ENCODE results near the gene OSBP. TPM values are rescaled to one million over a fixed set of nuclear protein-coding genes. Genes with fewer than 3 reads are reported as not detected.

OSBP gene
- total and polyA plus RNA-seq, 4 donors = 12.0 to 41.9 (median 30.2) TPM

GRCh38 chr11:59611570-59612565, 3.7 kb downstream of the OSBP start:
- ATAC-seq (ENCODE audit: insufficient read depth, low FRiP score) (no peak), DNase-seq (no peak)
- H3K36me3 ChIP-seq (ENCODE audit: control insufficient read depth in 4 of 4, insufficient read depth in 4 of 4, low read length in 4 of 4) = peaks cover 15 to 33% (median 24%) of the 10 kb centered on the region in 4 donors
- no peak for TF ChIP-seq CTCF (IDR thresholded peaks at IDR 0.05; ENCODE audit: control extremely low read depth, extremely low read depth)
- 73 to 85% methylated on average over 6 of the region's 6 CpGs for WGBS, 2 donors
- peaks cover 5 to 33% (median 13%) of the 10 kb centered on the region in 5 donors for H3K4me1 ChIP-seq (ENCODE audit: control insufficient read depth in 5 of 5, insufficient read depth in 5 of 5, low read length in 5 of 5)
- H3K4me3 ChIP-seq = no peak overlapping the region
- H3K9ac ChIP-seq (ENCODE audit: insufficient read depth in 1 of 2, low read length in 2 of 2) = no peak overlapping the region
- H3K27ac ChIP-seq (ENCODE audit: low read depth in 1 of 2, low read length in 1 of 2) = peak overlapping the region; percentile 28 to 71
- no peaks in the 10 kb centered on the region for H3K9me3 ChIP-seq (ENCODE audit: control insufficient read depth in 4 of 4, insufficient read depth in 3 of 4, low read length in 3 of 4)
- H3K27me3 ChIP-seq (ENCODE audit: control insufficient read depth in 3 of 3, insufficient read depth in 3 of 3, low read length in 2 of 3) = no peaks in the 10 kb centered on the region

DNA sequence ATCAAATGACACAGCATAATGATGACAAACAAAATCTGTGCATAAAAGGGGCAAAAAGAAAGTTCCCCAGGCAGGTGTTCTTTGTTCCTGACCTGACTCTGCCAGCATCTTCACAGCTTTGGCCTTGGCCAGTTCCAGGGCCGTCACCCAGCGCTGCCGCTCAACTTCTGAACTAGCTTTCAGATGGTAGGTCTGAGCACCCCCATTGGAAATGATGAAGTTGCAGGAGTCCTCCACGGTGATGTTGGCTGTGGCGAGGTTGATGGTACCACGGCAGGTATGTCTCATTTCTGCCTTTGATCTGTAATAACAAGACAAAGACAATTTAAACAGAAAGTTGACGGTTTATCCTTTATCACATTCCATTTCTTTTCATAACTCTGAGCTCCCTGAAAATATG, 5.3 kb downstream of the OSBP start:
- Histone ChIP-seq H3K9ac (ENCODE audit: insufficient read depth in 1 of 2, low read length in 2 of 2) (no peak overlapping the region), H3K27me3 (ENCODE audit: control insufficient read depth in 3 of 3, insufficient read depth in 3 of 3, low read length in 2 of 3) (no peaks in the 10 kb centered on the region), H3K4me3 (no peak overlapping the region), H3K27ac (ENCODE audit: low read depth in 1 of 2, low read length in 1 of 2) (no peak overlapping the region), H3K9me3 (ENCODE audit: control insufficient read depth in 4 of 4, insufficient read depth in 3 of 4, low read length in 3 of 4) (no peaks in the 10 kb centered on the region), H3K36me3 (ENCODE audit: control insufficient read depth in 4 of 4, insufficient read depth in 4 of 4, low read length in 4 of 4) (peaks cover 22 to 42% (median 33%) of the 10 kb centered on the region in 4 donors), H3K4me1 (ENCODE audit: control insufficient read depth in 5 of 5, insufficient read depth in 5 of 5, low read length in 5 of 5) (peaks cover 5 to 29% (median 13%) of the 10 kb centered on the region in 5 donors)
- no peak for ATAC-seq (ENCODE audit: insufficient read depth, low FRiP score)
- 93% methylated on average over 7 of the region's 7 CpGs for WGBS, 2 donors
- DNase-seq = no peak
- no peak for TF ChIP-seq CTCF (IDR thresholded peaks at IDR 0.05; ENCODE audit: control extremely low read depth, extremely low read depth)

GRCh38 chr11:59607703-59608454, 7.7 kb downstream of the OSBP start:
- Histone ChIP-seq H3K9ac (ENCODE audit: insufficient read depth in 1 of 2, low read length in 2 of 2) (no peak overlapping the region), H3K4me1 (ENCODE audit: control insufficient read depth in 5 of 5, insufficient read depth in 5 of 5, low read length in 5 of 5) (peaks cover 0 to 11% (median 4%) of the 10 kb centered on the region in 5 donors), H3K9me3 (ENCODE audit: control insufficient read depth in 4 of 4, insufficient read depth in 3 of 4, low read length in 3 of 4) (no peaks in the 10 kb centered on the region), H3K27ac (ENCODE audit: low read depth in 1 of 2, low read length in 1 of 2) (no peak overlapping the region), H3K4me3 (no peak overlapping the region), H3K27me3 (ENCODE audit: control insufficient read depth in 3 of 3, insufficient read depth in 3 of 3, low read length in 2 of 3) (no peaks in the 10 kb centered on the region), H3K36me3 (ENCODE audit: control insufficient read depth in 4 of 4, insufficient read depth in 4 of 4, low read length in 4 of 4) (peaks cover 28 to 53% (median 36%) of the 10 kb centered on the region in 4 donors)
- WGBS, 2 donors = 94 to 96% methylated on average over 6 of the region's 6 CpGs
- no peak for TF ChIP-seq CTCF (IDR thresholded peaks at IDR 0.05; ENCODE audit: control extremely low read depth, extremely low read depth)
- no peak for ATAC-seq (ENCODE audit: insufficient read depth, low FRiP score)
- DNase-seq = no peak
